Effector memory CD8-positive, alpha-beta T cell (primary cell): ENCODE data around the gene KRT13.
A peak's percentile ranks its signal among the peaks of the same experiment; 100 is the strongest.

Experiments
- ATAC-seq: fragments of 150-1000 bp; cut with Tn5 transposase; replicated peaks from 2 replicates; pipeline ENCODE4 v1.10.0; 2021; ENCODE audit warnings: mild to moderate bottlenecking, moderate library complexity
- DNase-seq, 3 experiments: peaks; one replicate each; pipeline ENCODE4 v3.0.0; 2021
- H3K27ac Mint-ChIP-seq, 2 donors: one replicate each; pipeline ENCODE4 v1.8.0; 2022; ENCODE audit warnings: mild to moderate bottlenecking in 2 of 2, mixed read lengths in 2 of 2, moderate library complexity in 2 of 2
- H3K27me3 Mint-ChIP-seq, 2 donors: one replicate each; pipeline ENCODE4 v1.8.0; 2022; ENCODE audit warnings: mixed read lengths in 2 of 2
- H3K36me3 Mint-ChIP-seq: one replicate; pipeline ENCODE4 v1.8.0; 2022; ENCODE audit warnings: mild to moderate bottlenecking, moderate library complexity, mixed read lengths; ENCODE audit not compliant: insufficient read depth
- H3K4me1 Mint-ChIP-seq, 2 donors: one replicate each; pipeline ENCODE4 v1.8.0; 2022; ENCODE audit warnings: low read depth in 2 of 2, mixed read lengths in 2 of 2
- H3K4me3 Mint-ChIP-seq, 2 donors: one replicate each; pipeline ENCODE4 v1.8.0; 2022; ENCODE audit warnings: mild to moderate bottlenecking in 2 of 2, mixed read lengths in 2 of 2, moderate library complexity in 2 of 2
- H3K9me3 Mint-ChIP-seq, 2 donors: one replicate each; pipeline ENCODE4 v1.8.0; 2022; ENCODE audit warnings: mixed read lengths in 2 of 2
- total RNA-seq, 9 experiments: gene quantifications; one replicate each; lab custom pipeline; 2026; lab: John Stamatoyannopoulos, UW

The KRT13 gene
- total RNA-seq: 0 to 0.06 (median 0) reads per million in 9 experiments

DNA sequence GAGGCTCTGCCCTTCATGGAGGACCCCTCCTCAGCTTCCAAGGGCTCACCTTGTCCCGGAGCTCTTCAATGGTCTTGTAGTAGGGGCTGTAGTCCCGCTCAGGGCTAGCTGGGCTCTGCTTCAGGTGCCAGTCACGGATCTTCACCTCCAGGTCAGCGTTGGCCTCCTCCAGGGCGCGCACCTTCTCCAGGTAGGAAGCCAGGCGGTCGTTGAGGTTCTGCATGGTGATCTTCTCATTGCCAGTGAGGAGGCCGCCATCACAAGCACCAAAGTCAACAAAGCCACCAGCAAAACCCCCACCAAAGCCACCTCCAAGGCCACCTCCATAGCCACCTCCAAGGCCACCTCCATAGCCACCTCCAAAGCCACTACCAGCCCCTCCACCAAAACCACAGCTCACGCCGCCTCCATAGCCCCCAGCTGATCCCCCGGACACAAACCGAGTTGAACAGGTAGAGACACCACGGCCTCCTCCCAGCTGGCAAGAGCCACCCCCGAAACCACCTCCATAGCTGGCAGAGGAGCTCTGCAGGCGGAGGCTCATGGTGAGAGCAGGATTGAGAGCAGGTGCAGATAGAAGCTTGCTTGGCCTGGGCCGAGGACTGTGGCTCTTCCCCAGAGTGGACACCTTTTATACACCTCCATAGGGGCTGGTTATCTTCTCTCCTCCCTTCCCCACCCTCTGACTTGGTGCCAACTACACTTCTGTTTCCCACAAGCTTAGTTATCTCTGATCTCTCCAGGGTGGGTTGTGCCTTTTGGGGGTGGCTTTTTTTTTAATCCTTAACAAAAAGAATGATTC is at the start of gene KRT13:
Gene KRT13, minus strand, starts transcription at position 606 of the 802 bp plus-strand sequence. Its CDS starts 62 bp downstream, at position 544.
- ATAC-seq: no peak

DNA sequence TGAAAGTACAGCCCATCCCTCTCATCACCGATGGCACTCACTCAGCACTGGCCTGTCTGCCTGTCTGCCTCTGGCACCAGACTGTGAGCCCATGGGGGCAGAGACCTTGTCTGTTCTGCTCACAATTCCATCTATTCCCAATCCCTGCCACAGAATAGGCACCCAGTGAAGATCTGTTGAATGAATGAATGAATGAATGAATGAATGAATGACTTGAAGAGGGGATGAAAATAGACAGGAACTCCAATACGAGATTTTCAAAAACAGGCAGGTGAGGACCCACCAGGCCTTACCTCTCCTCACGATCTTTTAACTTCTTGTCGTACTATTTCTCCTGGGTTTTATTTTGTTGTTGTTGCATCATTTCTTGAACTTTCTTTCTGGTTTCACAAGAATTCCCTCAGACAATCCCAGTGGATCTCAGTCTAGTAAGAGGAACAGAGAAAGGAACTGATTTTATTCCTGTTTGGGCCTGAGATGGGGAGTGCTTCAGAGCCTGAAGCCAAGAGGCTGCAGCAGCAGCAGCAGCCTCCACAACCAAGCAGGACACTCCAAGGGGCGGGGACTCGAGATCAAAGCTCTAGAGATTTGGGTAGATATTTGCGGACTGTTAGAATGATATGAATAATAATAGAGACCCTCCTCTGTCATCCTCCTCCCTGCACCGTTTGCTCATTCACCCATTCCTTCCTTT is 48.7 kb upstream of the KRT13 start:
- Mint-ChIP-seq H3K36me3 (no peaks in the 10 kb centered on the region), H3K4me1 (peaks cover 3 to 4% of the 10 kb centered on the region in 2 donors), H3K9me3 (no peaks in the 10 kb centered on the region), H3K27me3 (peaks cover 63 to 76% of the 10 kb centered on the region in 2 donors), H3K27ac (peak overlapping the region in 1 of 2 donors; percentile 33), H3K4me3 (no peak overlapping the region)
- ATAC-seq (no peak), DNase-seq (no peak)

More for the DNA sequence above, at the start of gene KRT13:
- H3K27ac Mint-ChIP-seq: no peak within 1 kb of the TSS
- H3K4me3 Mint-ChIP-seq: no peak within 1 kb of the TSS
- DNase-seq: no peak
- H3K36me3 Mint-ChIP-seq: no peaks in the 10 kb centered on the region
- H3K4me1 Mint-ChIP-seq: no peaks in the 10 kb centered on the region
- H3K9me3 Mint-ChIP-seq: no peaks in the 10 kb centered on the region
- H3K27me3 Mint-ChIP-seq: peaks cover 8 to 15% of the 10 kb centered on the region in 2 donors

DNA sequence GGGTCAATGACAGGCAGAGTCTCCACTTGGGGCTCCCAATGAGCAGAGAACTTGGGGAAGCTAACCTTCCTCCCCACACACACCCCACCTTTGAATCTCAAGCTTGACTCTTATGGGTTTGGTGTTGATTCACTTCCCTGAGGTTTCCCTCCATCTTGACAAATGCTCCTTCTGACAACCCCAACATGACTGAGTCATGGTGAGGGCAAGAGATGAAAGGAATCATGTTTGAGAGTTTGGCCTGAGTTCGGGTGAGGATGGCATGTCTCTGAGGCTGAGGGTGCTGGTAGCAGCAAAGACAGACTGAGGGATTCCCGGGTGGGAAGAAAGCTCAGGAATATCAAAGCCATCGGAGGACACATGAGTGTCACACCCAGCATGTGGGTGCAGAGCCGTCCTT is 47.8 kb upstream of the KRT13 start:
- Mint-ChIP-seq H3K4me3 (no peak overlapping the region), H3K27me3 (peaks cover 56 to 69% of the 10 kb centered on the region in 2 donors), H3K4me1 (peaks cover 7 to 13% of the 10 kb centered on the region in 2 donors), H3K9me3 (no peaks in the 10 kb centered on the region), H3K27ac (no peak overlapping the region), H3K36me3 (no peaks in the 10 kb centered on the region)
- ATAC-seq (no peak), DNase-seq (no peak)

DNA sequence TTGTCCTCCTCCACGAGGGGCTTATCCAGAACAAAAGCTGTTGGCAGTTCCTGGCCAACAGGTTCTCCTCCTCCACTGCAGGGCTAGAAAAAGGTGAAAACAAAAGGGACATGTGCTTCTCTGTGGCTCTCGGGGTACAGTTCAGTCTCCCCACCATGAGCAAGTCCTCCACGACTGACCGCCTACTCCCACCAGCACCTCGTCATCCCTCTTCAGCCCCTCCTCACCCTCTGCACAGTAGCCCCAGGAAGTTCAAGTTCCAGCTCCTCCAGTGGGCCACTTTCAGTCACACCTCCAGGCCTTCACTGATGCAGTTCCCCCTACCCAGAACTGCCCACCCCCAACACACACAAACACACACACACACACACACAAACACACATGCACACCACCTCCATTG is 47.0 kb upstream of the KRT13 start:
- no peaks in the 10 kb centered on the region for H3K9me3 Mint-ChIP-seq
- H3K4me3 Mint-ChIP-seq: no peak overlapping the region
- H3K4me1 Mint-ChIP-seq: peaks cover 7 to 17% of the 10 kb centered on the region in 2 donors
- H3K27me3 Mint-ChIP-seq: peaks cover 54 to 69% of the 10 kb centered on the region in 2 donors
- no peak overlapping the region for H3K27ac Mint-ChIP-seq
- DNase-seq (no peak), ATAC-seq (no peak)
- H3K36me3 Mint-ChIP-seq: no peaks in the 10 kb centered on the region

DNA sequence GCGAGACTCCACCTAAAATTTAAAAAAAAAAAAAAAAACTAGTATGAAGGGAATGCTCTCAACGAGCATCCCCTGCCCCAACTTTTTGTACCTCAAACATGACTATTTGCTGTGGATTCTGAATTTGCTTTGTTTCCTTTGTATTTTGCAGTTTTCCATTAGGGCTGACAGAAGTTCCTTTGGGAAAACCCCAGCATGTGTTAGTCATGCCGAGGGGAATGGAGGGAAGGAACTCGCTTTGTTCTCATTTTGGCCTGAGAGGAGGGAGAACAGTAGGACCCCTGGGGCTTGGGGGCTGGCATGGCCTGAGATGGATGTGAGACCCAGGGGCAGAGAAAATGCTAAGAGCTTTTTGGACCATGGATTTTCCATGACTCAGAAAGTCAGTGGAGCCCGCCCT is 46.0 kb upstream of the KRT13 start:
- Mint-ChIP-seq H3K27me3 (peaks cover 43 to 69% of the 10 kb centered on the region in 2 donors), H3K36me3 (no peaks in the 10 kb centered on the region), H3K4me3 (no peak overlapping the region), H3K9me3 (peaks cover 0 to 9% of the 10 kb centered on the region in 2 donors), H3K4me1 (peaks cover 7 to 17% of the 10 kb centered on the region in 2 donors), H3K27ac (no peak overlapping the region)
- ATAC-seq: no peak
- no peak for DNase-seq

DNA sequence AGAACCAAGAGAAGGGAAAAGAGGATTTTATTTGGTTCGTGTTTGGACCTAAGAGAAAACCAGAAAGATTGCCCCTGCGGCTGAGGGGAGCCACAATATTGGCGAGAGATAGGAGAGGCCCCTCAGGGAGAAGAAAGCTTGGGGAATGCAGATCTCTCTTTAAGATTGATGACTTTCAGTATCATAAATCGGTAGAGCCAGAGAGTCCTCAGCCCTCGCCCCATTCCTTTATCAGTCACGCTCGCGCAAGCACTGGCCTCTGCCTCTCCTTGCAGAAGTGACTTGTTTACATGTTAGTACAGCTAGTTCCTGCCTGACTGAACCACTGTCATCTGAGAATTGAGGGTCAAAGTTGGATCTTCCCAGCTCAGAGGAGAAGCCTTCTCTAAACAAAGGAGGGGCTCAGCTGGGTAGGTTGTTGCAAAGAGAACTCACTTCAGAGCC is 44.2 kb upstream of the KRT13 start:
- Mint-ChIP-seq H3K4me1 (peaks cover 7 to 17% of the 10 kb centered on the region in 2 donors), H3K9me3 (peaks cover 0 to 9% of the 10 kb centered on the region in 2 donors), H3K4me3 (no peak overlapping the region), H3K27me3 (peaks cover 35 to 53% of the 10 kb centered on the region in 2 donors), H3K36me3 (no peaks in the 10 kb centered on the region), H3K27ac (peak overlapping the region; percentile 10 to 36)
- ATAC-seq (no peak), DNase-seq (no peak)

DNA sequence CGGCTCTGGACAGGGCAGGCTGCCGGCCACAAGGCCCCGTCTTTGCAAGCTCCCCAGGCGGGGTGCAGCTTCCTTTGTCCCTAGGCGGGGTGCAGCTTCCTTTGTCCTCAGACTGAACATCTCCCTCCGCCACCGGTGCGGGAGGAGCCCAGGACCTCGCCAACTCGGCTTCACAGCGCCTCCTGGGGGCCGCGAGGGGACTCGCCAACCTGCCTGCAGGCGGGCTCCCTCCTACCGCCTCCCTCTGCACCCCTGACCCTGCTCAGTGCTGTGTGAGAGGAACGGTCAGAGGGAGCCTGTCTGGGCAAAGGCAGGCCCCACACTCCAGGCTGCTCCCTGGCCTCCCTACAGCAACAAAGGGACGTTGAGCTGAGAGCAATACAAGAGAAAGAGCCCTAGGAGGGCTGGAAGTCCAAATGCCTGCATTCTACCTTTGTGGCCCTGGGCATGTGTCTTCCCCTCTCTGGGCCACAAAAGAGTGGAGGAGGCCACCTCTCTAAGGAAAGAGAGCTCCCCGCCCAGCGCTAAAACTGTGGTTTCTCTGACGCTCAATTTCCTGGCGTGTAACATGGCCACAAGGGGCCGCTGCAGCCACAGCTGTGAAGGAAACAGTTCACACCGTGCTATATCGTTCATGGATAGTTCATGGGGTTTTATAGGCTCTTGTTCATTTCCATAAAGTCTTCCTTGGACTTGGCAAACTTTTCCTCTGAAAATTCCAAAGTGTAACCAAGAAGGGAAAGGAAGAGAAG is 43.6 kb upstream of the KRT13 start:
- peaks cover 0 to 9% of the 10 kb centered on the region in 2 donors for H3K9me3 Mint-ChIP-seq
- no peaks in the 10 kb centered on the region for H3K36me3 Mint-ChIP-seq
- DNase-seq (peak; percentile 84 to 87 (median 85)), ATAC-seq (peak; percentile 86)
- H3K27ac Mint-ChIP-seq: peak overlapping the region; percentile 10 to 36
- H3K27me3 Mint-ChIP-seq: peaks cover 29 to 47% of the 10 kb centered on the region in 2 donors
- peak overlapping the region; percentile 61 to 74 for H3K4me3 Mint-ChIP-seq
- peaks cover 7 to 17% of the 10 kb centered on the region in 2 donors for H3K4me1 Mint-ChIP-seq

DNA sequence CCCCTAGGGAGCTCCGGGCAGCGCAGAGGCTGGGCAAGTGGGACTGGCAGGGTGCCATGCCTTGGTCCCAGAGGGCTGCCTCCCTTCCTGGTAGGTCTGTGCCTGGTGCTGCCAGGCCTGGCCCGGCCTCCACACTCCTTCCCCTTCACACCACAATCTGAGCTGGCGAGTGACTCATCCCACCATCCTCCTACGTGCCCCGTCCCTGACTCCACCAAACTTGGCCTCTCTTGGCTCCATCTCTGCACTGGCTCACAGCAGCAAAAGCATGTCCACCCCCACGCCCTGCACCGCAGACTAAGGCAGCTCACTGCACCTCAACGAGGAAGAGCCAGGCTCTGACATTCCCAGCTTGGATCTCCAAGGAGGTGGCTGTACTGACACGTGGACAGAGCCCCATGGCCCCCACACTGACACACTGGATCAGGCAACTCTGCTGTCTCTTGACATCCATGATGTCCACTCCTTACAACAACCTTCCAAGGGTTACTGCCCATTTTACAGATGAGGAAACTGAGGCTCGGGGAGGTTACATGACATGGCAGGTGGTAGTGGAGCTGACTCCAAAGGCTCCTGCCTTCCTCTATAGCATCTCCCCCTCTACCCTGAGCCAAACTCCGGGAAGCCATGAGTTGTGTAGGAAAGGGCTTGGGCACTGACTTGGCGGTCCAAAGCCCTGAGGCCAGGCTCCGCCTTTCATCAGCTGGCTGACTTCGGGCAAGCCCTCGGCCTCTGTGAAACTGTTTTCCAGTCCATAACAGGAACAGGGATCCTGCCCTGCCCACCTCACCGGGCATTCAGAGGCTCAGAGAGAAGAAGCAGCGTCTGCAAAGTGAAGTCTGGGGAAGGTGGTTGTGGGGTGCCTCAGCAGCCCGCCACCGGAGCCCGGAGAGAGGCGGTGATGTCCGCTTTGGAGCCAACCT is 42.8 kb upstream of the KRT13 start:
- H3K4me1 Mint-ChIP-seq: peaks cover 7 to 17% of the 10 kb centered on the region in 2 donors
- peaks cover 21 to 39% of the 10 kb centered on the region in 2 donors for H3K27me3 Mint-ChIP-seq
- DNase-seq (peak in 1 of 3 experiments; percentile 12), ATAC-seq (no peak)
- H3K36me3 Mint-ChIP-seq: no peaks in the 10 kb centered on the region
- peak overlapping the region in 1 of 2 donors; percentile 77 for H3K27ac Mint-ChIP-seq
- H3K9me3 Mint-ChIP-seq: peaks cover 0 to 9% of the 10 kb centered on the region in 2 donors
- peak overlapping the region; percentile 61 to 74 for H3K4me3 Mint-ChIP-seq

DNA sequence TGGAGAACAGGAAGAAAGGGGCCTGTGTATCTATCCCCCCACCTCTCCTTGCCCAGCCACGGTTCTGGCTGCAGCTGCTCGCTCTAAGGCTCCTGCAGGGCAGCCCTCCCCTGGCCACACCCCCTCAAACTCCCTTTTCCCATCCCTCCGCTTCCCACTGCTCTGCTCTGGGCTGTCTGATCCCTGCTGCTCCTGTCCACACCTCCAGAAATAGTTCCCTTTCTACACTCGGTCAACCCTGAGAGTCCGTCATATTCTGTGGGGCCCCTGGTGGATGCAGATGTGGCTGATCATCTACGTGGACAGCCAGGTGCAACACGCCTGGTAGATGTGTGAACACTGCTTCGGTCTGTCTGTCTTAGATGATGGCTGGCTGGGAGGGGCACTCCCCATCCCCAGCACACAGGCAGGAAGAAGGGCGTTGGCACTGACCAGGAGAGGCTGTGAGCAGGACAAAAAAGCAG is 42.0 kb upstream of the KRT13 start:
- Mint-ChIP-seq H3K4me1 (peaks cover 7 to 17% of the 10 kb centered on the region in 2 donors), H3K9me3 (peaks cover 0 to 9% of the 10 kb centered on the region in 2 donors), H3K27me3 (peaks cover 14 to 31% of the 10 kb centered on the region in 2 donors), H3K4me3 (no peak overlapping the region), H3K36me3 (no peaks in the 10 kb centered on the region), H3K27ac (peak overlapping the region in 1 of 2 donors; percentile 77)
- no peak for ATAC-seq
- no peak for DNase-seq

DNA sequence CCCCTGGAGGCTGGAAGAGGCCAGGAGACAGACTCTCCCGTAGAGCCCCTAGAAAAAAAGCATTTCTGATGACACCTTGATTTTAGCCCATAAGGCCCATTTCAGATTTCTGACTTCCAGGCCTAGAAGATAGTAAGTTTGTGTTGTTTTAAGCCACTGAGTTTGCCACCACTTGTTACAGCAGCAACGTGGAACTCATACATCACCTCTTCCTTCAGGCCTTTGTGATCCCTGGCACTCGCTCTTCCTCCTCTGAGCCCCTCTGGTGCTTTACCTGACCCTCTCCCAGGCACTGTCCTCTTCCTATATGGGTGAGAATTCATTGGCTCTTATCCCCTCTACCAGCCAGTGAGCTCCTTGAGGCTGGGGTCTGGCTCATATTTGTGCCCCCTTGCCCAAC is 41.4 kb upstream of the KRT13 start:
- Mint-ChIP-seq H3K36me3 (no peaks in the 10 kb centered on the region), H3K27ac (no peak overlapping the region), H3K9me3 (peaks cover 0 to 9% of the 10 kb centered on the region in 2 donors), H3K27me3 (peaks cover 10 to 25% of the 10 kb centered on the region in 2 donors), H3K4me1 (peaks cover 7 to 17% of the 10 kb centered on the region in 2 donors), H3K4me3 (no peak overlapping the region)
- DNase-seq (no peak), ATAC-seq (no peak)

DNA sequence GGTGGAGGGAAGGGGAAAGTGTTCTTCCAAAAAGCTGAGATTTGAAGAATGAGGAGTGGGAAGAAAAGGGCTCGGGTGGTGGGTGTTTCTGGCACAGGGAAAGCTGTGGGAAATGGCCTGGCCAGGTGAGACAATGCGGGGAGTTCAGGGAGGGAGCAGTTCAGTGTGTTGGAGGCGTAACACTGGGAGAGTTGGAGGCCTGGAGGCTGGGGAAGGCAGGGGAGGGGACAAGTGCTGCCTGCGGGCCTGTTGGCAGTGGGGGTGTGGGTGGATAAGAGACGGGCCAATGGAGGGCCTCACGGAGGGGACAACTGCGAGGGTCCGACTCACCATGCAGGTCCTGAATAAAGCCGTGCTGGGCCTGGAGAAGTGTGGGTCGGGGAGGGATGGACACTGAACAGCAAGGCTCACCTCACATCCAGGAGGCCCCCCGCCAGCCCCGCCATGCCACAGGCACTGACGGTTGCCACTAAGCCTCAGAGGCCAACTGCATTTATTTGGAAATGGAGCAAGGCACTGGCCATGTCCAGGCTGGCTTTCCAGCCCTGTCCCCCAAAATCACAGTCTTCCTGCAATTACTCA is 40.5 kb upstream of the KRT13 start:
- H3K27ac Mint-ChIP-seq: no peak overlapping the region
- ATAC-seq: no peak
- H3K4me1 Mint-ChIP-seq: peaks cover 7 to 17% of the 10 kb centered on the region in 2 donors
- H3K4me3 Mint-ChIP-seq: no peak overlapping the region
- no peaks in the 10 kb centered on the region for H3K36me3 Mint-ChIP-seq
- H3K9me3 Mint-ChIP-seq: peaks cover 0 to 9% of the 10 kb centered on the region in 2 donors
- H3K27me3 Mint-ChIP-seq: peaks cover 7 to 20% of the 10 kb centered on the region in 2 donors
- DNase-seq: no peak

DNA sequence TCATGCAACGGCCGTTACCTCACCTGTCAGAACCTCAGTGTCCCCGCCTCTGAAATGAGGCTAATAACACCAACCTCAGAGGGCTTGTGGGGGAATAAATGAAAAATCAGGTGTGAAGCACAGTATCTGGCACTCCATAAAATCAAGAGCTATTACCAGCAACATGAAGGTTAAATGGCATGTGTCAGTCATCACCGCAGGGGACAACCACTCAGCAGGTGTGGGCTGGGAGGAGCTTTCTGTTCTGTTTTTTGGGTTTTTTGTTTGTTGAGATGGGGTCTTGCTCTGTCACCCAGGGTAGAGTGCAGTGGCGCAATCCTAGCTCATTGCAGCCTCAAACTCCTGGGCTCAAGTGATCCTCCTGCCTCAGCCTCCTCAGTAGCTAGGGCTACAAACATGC is 39.5 kb upstream of the KRT13 start:
- peaks cover 7 to 20% of the 10 kb centered on the region in 2 donors for H3K27me3 Mint-ChIP-seq
- DNase-seq (no peak), ATAC-seq (no peak)
- H3K9me3 Mint-ChIP-seq: peaks cover 0 to 9% of the 10 kb centered on the region in 2 donors
- H3K27ac Mint-ChIP-seq: no peak overlapping the region
- H3K4me1 Mint-ChIP-seq: peaks cover 7 to 17% of the 10 kb centered on the region in 2 donors
- no peak overlapping the region for H3K4me3 Mint-ChIP-seq
- H3K36me3 Mint-ChIP-seq: no peaks in the 10 kb centered on the region
